NCI-H1436 (cell line): Measurements from ENCODE around the gene OPN4.
A peak's percentile ranks its signal among the peaks of the same experiment; 100 is the strongest.

Experiments
- DNase-seq: peaks from one replicate; lab custom pipeline; 2025; lab: John Stamatoyannopoulos, UW

OPN4 gene

GRCh38 chr10:86699991-86700840, 45.9 kb downstream of the OPN4 start:
- DNase-seq, result no peak

- no peak for DNase-seq
Measured at GRCh38 chr10:86700851-86701617, 46.7 kb downstream of the OPN4 start.

GRCh38 chr10:86703176-86703575, 48.8 kb downstream of the OPN4 start:
- no peak for DNase-seq

GRCh38 chr10:86705139-86705538, 50.8 kb downstream of the OPN4 start:
- no peak for DNase-seq

- no peak for DNase-seq
Measured at GRCh38 chr10:86705905-86706304, 51.6 kb downstream of the OPN4 start.

- DNase-seq, result no peak
Measured at GRCh38 chr10:86706401-86706841, 52.1 kb downstream of the OPN4 start.

- DNase-seq, result no peak
Measured at GRCh38 chr10:86706977-86707376, 52.6 kb downstream of the OPN4 start.

GRCh38 chr10:86707505-86707904, 53.2 kb downstream of the OPN4 start:
- DNase-seq, result no peak

GRCh38 chr10:86708068-86708782, 53.9 kb downstream of the OPN4 start:
- DNase-seq, result no peak

- no peak for DNase-seq
Measured at GRCh38 chr10:86708783-86709380, 54.5 kb downstream of the OPN4 start.

- no peak for DNase-seq
Measured at GRCh38 chr10:86709396-86710185, 55.2 kb downstream of the OPN4 start.

- DNase-seq, result peak; percentile 81
Measured at GRCh38 chr10:86710987-86711512, 56.7 kb downstream of the OPN4 start.

GRCh38 chr10:86711513-86712316, 57.4 kb downstream of the OPN4 start:
- peak; percentile 36 for DNase-seq

GRCh38 chr10:86712317-86712707, 58.0 kb downstream of the OPN4 start:
- DNase-seq, result no peak

GRCh38 chr10:86715156-86715795, 60.9 kb downstream of the OPN4 start:
- no peak for DNase-seq

GRCh38 chr10:86715836-86716235, 61.5 kb downstream of the OPN4 start:
- DNase-seq, result no peak
